Sigmoid colon (tissue), 4 donors: Measurements from ENCODE around the gene NDUFA8.
A peak's percentile ranks its signal among the peaks of the same experiment; 100 is the strongest.

ENCODE experiments used
- CTCF ChIP-seq, 4 experiments: fragments of 450-650 bp in 3 of 4; fragments of 200-600 bp in 1 of 4; IDR thresholded peaks; one replicate each; pipeline ENCODE4 v1.5.1; 2016 to 2019; ENCODE audit warnings: antibody characterized with exemption in 4 of 4, mild to moderate bottlenecking in 3 of 4, moderate library complexity in 2 of 4
- EP300 ChIP-seq, 4 donors: sonication (generic); formaldehyde crosslinking; IDR thresholded peaks; one replicate each; pipeline ENCODE4 v1.6.1; 2017; ENCODE audit warnings: antibody characterized with exemption in 4 of 4
- POLR2A ChIP-seq, 2 donors: fragments of 450-650 bp; IDR thresholded peaks; one replicate each; pipeline ENCODE4 v1.6.1; 2016; ENCODE audit warnings: antibody characterized with exemption in 2 of 2, mild to moderate bottlenecking in 2 of 2, moderate library complexity in 2 of 2
- POLR2AphosphoS5 ChIP-seq, 4 donors: sonication (generic); formaldehyde crosslinking; IDR thresholded peaks; one replicate each; pipeline ENCODE4 v1.6.1; 2017; ENCODE audit warnings: antibody characterized with exemption in 4 of 4

- TF ChIP-seq CTCF (IDR thresholded peaks at IDR 0.05) (no peak), EP300 (IDR thresholded peaks at IDR 0.05) (peak in 1 of 4 donors; percentile 21), POLR2AphosphoS5 (IDR thresholded peaks at IDR 0.05) (peak; percentile 55 to 86 (median 73)), POLR2A (IDR thresholded peaks at IDR 0.05) (no peak)
These were observed 4.7 kb upstream of the NDUFA8 start for GRCh38 chr9:122164286-122164685.
